ENCODE results near the gene KIAA0319L.

The KIAA0319L gene

GRCh38 chr1:35394386-35394785 lies 162.8 kb downstream of the KIAA0319L start:
- Histone ChIP-seq H2AK5ac (ENCODE audit: low read length, severe bottlenecking) (no peak overlapping the region), H3K18ac (ENCODE audit: low read depth in 1 of 2, low read length in 2 of 2) (no peak overlapping the region), H3K23ac (ENCODE audit: low read length in 2 of 2) (no peak overlapping the region), H3K4me2 (ENCODE audit: low read length, poor library complexity, severe bottlenecking) (no peak overlapping the region), H2BK15ac (ENCODE audit: low read depth, poor library complexity, severe bottlenecking) (no peak overlapping the region), H3K4me1 (ENCODE audit: control insufficient read depth, insufficient read depth, low read depth, low read length) (no peaks in the 10 kb centered on the region), H2BK120ac (ENCODE audit: low read depth, low read length) (no peak overlapping the region), H2BK5ac (ENCODE audit: low read depth, low read length, poor library complexity, severe bottlenecking) (no peak overlapping the region), H3K4me3 (ENCODE audit: insufficient read depth in 1 of 2, low read depth in 1 of 2, low read length in 2 of 2) (no peak overlapping the region), H4K8ac (ENCODE audit: low read length) (peak overlapping the region; percentile 64), H3K27ac (ENCODE audit: low read length, poor library complexity, severe bottlenecking) (no peak overlapping the region), H2AFZ (ENCODE audit: low read depth, low read length) (no peak overlapping the region), H3K27me3 (ENCODE audit: control insufficient read depth in 1 of 2, insufficient read depth in 1 of 2, low read length in 2 of 2) (no peaks in the 10 kb centered on the region), H3K4ac (ENCODE audit: low read depth in 1 of 2, low read length in 2 of 2) (no peak overlapping the region), H3K9ac (ENCODE audit: low read length) (no peak overlapping the region), H3K36me3 (ENCODE audit: control insufficient read depth in 1 of 2, insufficient read depth in 2 of 2, low read depth in 1 of 2, low read length in 2 of 2) (peaks cover 15 to 93% of the 10 kb centered on the region in 2 experiments), H4K91ac (ENCODE audit: low read length) (no peak overlapping the region), H3K9me3 (ENCODE audit: control insufficient read depth, low read length) (no peaks in the 10 kb centered on the region), H3K14ac (ENCODE audit: low read length in 2 of 2) (no peak overlapping the region), H2BK12ac (ENCODE audit: low read length in 2 of 2) (no peak overlapping the region), H3K79me1 (replicated peaks; ENCODE audit: low read length, poor library complexity, severe bottlenecking) (peaks cover 11% of the 10 kb centered on the region)
- 100% methylated on average over 2 of the region's 2 CpGs for WGBS
- DNase-seq: no peak

- no peak overlapping the region for H3K14ac ChIP-seq (ENCODE audit: low read length in 2 of 2)
- no peak overlapping the region for H3K4me2 ChIP-seq (ENCODE audit: low read length, poor library complexity, severe bottlenecking)
- no peak overlapping the region for H2BK15ac ChIP-seq (ENCODE audit: low read depth, poor library complexity, severe bottlenecking)
- no peak overlapping the region for H3K18ac ChIP-seq (ENCODE audit: low read depth in 1 of 2, low read length in 2 of 2)
- H3K9me3 ChIP-seq (ENCODE audit: control insufficient read depth, low read length): no peaks in the 10 kb centered on the region
- no peak for DNase-seq
- H3K79me1 ChIP-seq (replicated peaks; ENCODE audit: low read length, poor library complexity, severe bottlenecking): peaks cover 7% of the 10 kb centered on the region
- no peak overlapping the region for H2BK120ac ChIP-seq (ENCODE audit: low read depth, low read length)
- H3K27ac ChIP-seq (ENCODE audit: low read length, poor library complexity, severe bottlenecking): no peak overlapping the region
- H3K9ac ChIP-seq (ENCODE audit: low read length): no peak overlapping the region
- no peak overlapping the region for H3K4ac ChIP-seq (ENCODE audit: low read depth in 1 of 2, low read length in 2 of 2)
- WGBS: 72% methylated on average over 9 of the region's 10 CpGs
- no peak overlapping the region for H2BK5ac ChIP-seq (ENCODE audit: low read depth, low read length, poor library complexity, severe bottlenecking)
- H3K23ac ChIP-seq (ENCODE audit: low read length in 2 of 2): no peak overlapping the region
- no peak overlapping the region for H3K4me3 ChIP-seq (ENCODE audit: insufficient read depth in 1 of 2, low read depth in 1 of 2, low read length in 2 of 2)
- no peak overlapping the region for H2AK5ac ChIP-seq (ENCODE audit: low read length, severe bottlenecking)
- H3K36me3 ChIP-seq (ENCODE audit: control insufficient read depth in 1 of 2, insufficient read depth in 2 of 2, low read depth in 1 of 2, low read length in 2 of 2): peaks cover 19 to 88% of the 10 kb centered on the region in 2 experiments
- no peak overlapping the region for H2AFZ ChIP-seq (ENCODE audit: low read depth, low read length)
- H4K8ac ChIP-seq (ENCODE audit: low read length): no peak overlapping the region
- H2BK12ac ChIP-seq (ENCODE audit: low read length in 2 of 2): no peak overlapping the region
- H3K27me3 ChIP-seq (ENCODE audit: control insufficient read depth in 1 of 2, insufficient read depth in 1 of 2, low read length in 2 of 2): no peaks in the 10 kb centered on the region
- no peak overlapping the region for H4K91ac ChIP-seq (ENCODE audit: low read length)
- H3K4me1 ChIP-seq (ENCODE audit: control insufficient read depth, insufficient read depth, low read depth, low read length): no peaks in the 10 kb centered on the region
Observed at GRCh38 chr1:35390600-35391494, 166.4 kb downstream of the KIAA0319L start.

- Histone ChIP-seq H3K4ac (ENCODE audit: low read depth in 1 of 2, low read length in 2 of 2) (no peak overlapping the region), H2BK12ac (ENCODE audit: low read length in 2 of 2) (no peak overlapping the region), H3K18ac (ENCODE audit: low read depth in 1 of 2, low read length in 2 of 2) (no peak overlapping the region)
Observed at GRCh38 chr1:35386959-35387358, 170.2 kb downstream of the KIAA0319L start.

GRCh38 chr1:35386290-35386689 lies 170.9 kb downstream of the KIAA0319L start:
- no peak overlapping the region for H2BK5ac ChIP-seq (ENCODE audit: low read depth, low read length, poor library complexity, severe bottlenecking)
- H3K79me1 ChIP-seq (replicated peaks; ENCODE audit: low read length, poor library complexity, severe bottlenecking): peaks cover 6% of the 10 kb centered on the region
- no peak overlapping the region for H3K4ac ChIP-seq (ENCODE audit: low read depth in 1 of 2, low read length in 2 of 2)
- H2BK15ac ChIP-seq (ENCODE audit: low read depth, poor library complexity, severe bottlenecking): no peak overlapping the region
- DNase-seq: no peak
- no peak overlapping the region for H2AFZ ChIP-seq (ENCODE audit: low read depth, low read length)
- peaks cover 17 to 76% of the 10 kb centered on the region in 2 experiments for H3K36me3 ChIP-seq (ENCODE audit: control insufficient read depth in 1 of 2, insufficient read depth in 2 of 2, low read depth in 1 of 2, low read length in 2 of 2)
- no peak overlapping the region for H4K91ac ChIP-seq (ENCODE audit: low read length)
- no peak overlapping the region for H4K8ac ChIP-seq (ENCODE audit: low read length)
- H3K9me3 ChIP-seq (ENCODE audit: control insufficient read depth, low read length): no peaks in the 10 kb centered on the region
- H3K14ac ChIP-seq (ENCODE audit: low read length in 2 of 2): no peak overlapping the region
- H3K27ac ChIP-seq (ENCODE audit: low read length, poor library complexity, severe bottlenecking): no peak overlapping the region
- no peak overlapping the region for H2BK120ac ChIP-seq (ENCODE audit: low read depth, low read length)
- no peaks in the 10 kb centered on the region for H3K4me1 ChIP-seq (ENCODE audit: control insufficient read depth, insufficient read depth, low read depth, low read length)
- no peak overlapping the region for H3K4me3 ChIP-seq (ENCODE audit: insufficient read depth in 1 of 2, low read depth in 1 of 2, low read length in 2 of 2)
- no CpG with 5 or more reads among the region's 7 CpGs for WGBS
- no peak overlapping the region for H2BK12ac ChIP-seq (ENCODE audit: low read length in 2 of 2)
- no peaks in the 10 kb centered on the region for H3K27me3 ChIP-seq (ENCODE audit: control insufficient read depth in 1 of 2, insufficient read depth in 1 of 2, low read length in 2 of 2)
- H3K23ac ChIP-seq (ENCODE audit: low read length in 2 of 2): no peak overlapping the region
- no peak overlapping the region for H3K18ac ChIP-seq (ENCODE audit: low read depth in 1 of 2, low read length in 2 of 2)
- no peak overlapping the region for H3K9ac ChIP-seq (ENCODE audit: low read length)
- no peak overlapping the region for H3K4me2 ChIP-seq (ENCODE audit: low read length, poor library complexity, severe bottlenecking)
- no peak overlapping the region for H2AK5ac ChIP-seq (ENCODE audit: low read length, severe bottlenecking)

More at GRCh38 chr1:35386959-35387358, 170.2 kb downstream of the KIAA0319L start:
- no peak for DNase-seq
- no peak overlapping the region for H2BK120ac ChIP-seq (ENCODE audit: low read depth, low read length)
- H2BK15ac ChIP-seq (ENCODE audit: low read depth, poor library complexity, severe bottlenecking): no peak overlapping the region
- H3K27ac ChIP-seq (ENCODE audit: low read length, poor library complexity, severe bottlenecking): no peak overlapping the region
- H2AK5ac ChIP-seq (ENCODE audit: low read length, severe bottlenecking): no peak overlapping the region
- H3K23ac ChIP-seq (ENCODE audit: low read length in 2 of 2): no peak overlapping the region
- no peak overlapping the region for H3K9ac ChIP-seq (ENCODE audit: low read length)
- H3K27me3 ChIP-seq (ENCODE audit: control insufficient read depth in 1 of 2, insufficient read depth in 1 of 2, low read length in 2 of 2): no peaks in the 10 kb centered on the region
- WGBS: over 99% methylated on average over 4 of the region's 6 CpGs
- H3K4me1 ChIP-seq (ENCODE audit: control insufficient read depth, insufficient read depth, low read depth, low read length): no peaks in the 10 kb centered on the region
- no peak overlapping the region for H4K91ac ChIP-seq (ENCODE audit: low read length)
- no peak overlapping the region for H3K14ac ChIP-seq (ENCODE audit: low read length in 2 of 2)
- no peak overlapping the region for H2BK5ac ChIP-seq (ENCODE audit: low read depth, low read length, poor library complexity, severe bottlenecking)
- H3K79me1 ChIP-seq (replicated peaks; ENCODE audit: low read length, poor library complexity, severe bottlenecking): peaks cover 3% of the 10 kb centered on the region
- no peak overlapping the region for H4K8ac ChIP-seq (ENCODE audit: low read length)
- no peaks in the 10 kb centered on the region for H3K9me3 ChIP-seq (ENCODE audit: control insufficient read depth, low read length)
- H3K36me3 ChIP-seq (ENCODE audit: control insufficient read depth in 1 of 2, insufficient read depth in 2 of 2, low read depth in 1 of 2, low read length in 2 of 2): peaks cover 17 to 75% of the 10 kb centered on the region in 2 experiments
- H3K4me2 ChIP-seq (ENCODE audit: low read length, poor library complexity, severe bottlenecking): no peak overlapping the region
- H3K4me3 ChIP-seq (ENCODE audit: insufficient read depth in 1 of 2, low read depth in 1 of 2, low read length in 2 of 2): no peak overlapping the region
- H2AFZ ChIP-seq (ENCODE audit: low read depth, low read length): no peak overlapping the region

All from mesenchymal stem cell (in vitro differentiated cells and primary cell).